Endothelial cell of umbilical vein (primary cell): ENCODE data around the gene SLC35G3. TPM values are rescaled to one million over a fixed set of nuclear protein-coding genes. Genes with fewer than 3 reads are reported as not detected.

Experiments
- BruUV-seq: library from RNA; stranded (reverse); fragments of 400-500 nt; replicated peaks from 2 replicates; lab custom pipeline; 2021; lab: Mats Ljungman, UMichigan
- CTCF ChIA-PET: fragments of 300-600, 350-600 bp; sonication (Branson Sonifier 250); formaldehyde crosslinking; loops from one replicate; lab custom pipeline; 2021; ENCODE audit warnings: antibody characterized with exemption, inconsistent platforms; lab: Charles Lee
- POLR2A ChIA-PET: fragments of 300-600, 350-600 bp; sonication (Branson Sonifier 250); formaldehyde crosslinking; loops from one replicate; lab custom pipeline; 2021; ENCODE audit warnings: antibody characterized with exemption, inconsistent platforms; lab: Charles Lee
- DNase-seq: peaks from one replicate; pipeline ENCODE4 v3.0.0-alpha.2; 2011; ENCODE audit warnings: low read depth, low spot score
- FAIRE-seq: peaks from 2 replicates; lab custom pipeline; 2011; peaks lifted over from hg19 to GRCh38; lab: Jason Lieb, UNC
- H2AFZ ChIP-seq: 2 replicates; pipeline ENCODE4 v1.6.0; 2012; ENCODE audit warnings: low read depth, low read length, control low read depth, inconsistent platforms
- H3K27ac ChIP-seq: 2 replicates; pipeline ENCODE4 v1.5.1; 2011; ENCODE audit warnings: low read depth, mild to moderate bottlenecking, control low read depth, low read length, moderate library complexity; ENCODE audit not compliant: insufficient read depth
- H3K27me3 ChIP-seq, 2 experiments: 2 replicates each; pipeline versions ENCODE4 v1.6.0 to v1.6.1; 2011; ENCODE audit warnings: low read length in 2 of 2, mixed read lengths in 1 of 2; ENCODE audit not compliant: control insufficient read depth in 2 of 2, insufficient read depth in 2 of 2
- H3K36me3 ChIP-seq, 2 experiments: 2 replicates in 1 of 2; 3 replicates in 1 of 2; pipeline ENCODE4 v1.5.1; 2011; ENCODE audit warnings: low read length in 2 of 2, mild to moderate bottlenecking in 1 of 2, moderate library complexity in 1 of 2; ENCODE audit not compliant: control insufficient read depth in 2 of 2, insufficient read depth in 2 of 2; ENCODE audit errors: extremely low read depth in 1 of 2
- H3K4me1 ChIP-seq: 3 replicates; pipeline ENCODE4 v1.5.1; 2011; ENCODE audit warnings: mild to moderate bottlenecking, low read length; ENCODE audit not compliant: control insufficient read depth, insufficient read depth; ENCODE audit errors: extremely low read depth
- H3K4me2 ChIP-seq: 2 replicates; pipeline ENCODE4 v1.6.1; 2011; ENCODE audit warnings: low read length, control low read depth, mixed read lengths; ENCODE audit not compliant: insufficient read depth
- H3K4me3 ChIP-seq, 3 experiments: fragments of 200-600 bp in 1 of 3; sonication (generic), shearing (Covaris generic) in 1 of 3; replicated peaks in 1 of 3; 2 replicates each; pipeline ENCODE4 v1.5.1; 2011 to 2016; ENCODE audit warnings: control low read depth in 3 of 3, low read length in 3 of 3, mild to moderate bottlenecking in 2 of 3, inconsistent platforms in 1 of 3, low read depth in 1 of 3, moderate library complexity in 1 of 3; ENCODE audit not compliant: insufficient read depth in 1 of 3
- H3K79me2 ChIP-seq: 2 replicates; pipeline ENCODE4 v1.6.0; 2012; ENCODE audit warnings: low read length, inconsistent platforms; ENCODE audit not compliant: control insufficient read depth, insufficient read depth
- H3K9ac ChIP-seq: replicated peaks from 2 replicates; pipeline ENCODE3; 2011; ENCODE audit warnings: low read length, control low read depth; ENCODE audit not compliant: insufficient read depth; ENCODE audit errors: extremely low read depth
- H3K9me1 ChIP-seq: replicated peaks from 3 replicates; pipeline ENCODE4 v1.6.0; 2011; ENCODE audit warnings: mild to moderate bottlenecking, low read length; ENCODE audit not compliant: control insufficient read depth, insufficient read depth; ENCODE audit errors: extremely low read depth
- H3K9me3 ChIP-seq: replicated peaks from 2 replicates; pipeline ENCODE4 v1.5.1; 2012; ENCODE audit warnings: low read length, inconsistent platforms; ENCODE audit not compliant: control insufficient read depth, insufficient read depth
- H4K20me1 ChIP-seq: replicated peaks from 2 replicates; pipeline ENCODE3; 2011; ENCODE audit warnings: mild to moderate bottlenecking, low read length; ENCODE audit not compliant: control insufficient read depth, insufficient read depth; ENCODE audit errors: extremely low read depth
- EZH2 ChIP-seq: IDR thresholded peaks from 2 replicates; pipeline ENCODE4 v1.6.1; 2012; ENCODE audit warnings: borderline replicate concordance, low read depth, mild to moderate bottlenecking, moderate library complexity, low read length, inconsistent platforms; ENCODE audit not compliant: severe bottlenecking
- FOS ChIP-seq: IDR thresholded peaks from 2 replicates; pipeline ENCODE4 v1.6.1; 2011; ENCODE audit warnings: mild to moderate bottlenecking, low read length, moderate library complexity, borderline replicate concordance; ENCODE audit not compliant: insufficient read depth
- GATA2 ChIP-seq: IDR thresholded peaks from 2 replicates; pipeline ENCODE4 v1.7.0; 2011; ENCODE audit warnings: low read depth, mild to moderate bottlenecking, moderate library complexity, mixed read lengths, low read length; ENCODE audit not compliant: insufficient read length, insufficient read depth
- JUN ChIP-seq: IDR thresholded peaks from 2 replicates; pipeline ENCODE4 v1.6.1; 2011; ENCODE audit warnings: borderline replicate concordance, low read depth; ENCODE audit not compliant: insufficient read length, insufficient read depth
- MYC ChIP-seq: IDR thresholded peaks from one replicate; pipeline ENCODE4 v1.6.1; 2011; ENCODE audit warnings: mild to moderate bottlenecking, low read depth, low read length
- POLR2A ChIP-seq: IDR thresholded peaks from 2 replicates; pipeline ENCODE4 v1.6.1; 2012; ENCODE audit warnings: low read depth, mild to moderate bottlenecking, control low read depth, low read length
- POLR2AphosphoS5 ChIP-seq: IDR thresholded peaks from 2 replicates; pipeline ENCODE4 v1.6.1; 2012; ENCODE audit warnings: low read depth, mild to moderate bottlenecking, control low read depth, low read length, moderate library complexity; ENCODE audit not compliant: insufficient read depth
- dilution Hi-C: fragments of 300-500 bp; cut with MboI; formaldehyde crosslinking; loops from one replicate; pipeline ENCODE4 v1.15.0; 2019; ENCODE audit warnings: low sequenced_read_pairs; ENCODE audit not compliant: extremely low pct_ligation_motif_present
- intact Hi-C: fragments of 100-400 bp; cut with micrococcal nuclease; formaldehyde crosslinking; loops from one replicate; pipeline ENCODE4 v1.10.0; 2022
- polyA plus RNA-seq, 4 experiments: library from polyadenylated mRNA; depleted of rRNA in 3 of 4; stranded (reverse) in 3 of 4; unstranded in 1 of 4; fragments of >200 nt; gene quantifications; 2 replicates each; pipeline versions ENCODE4 v1.2.1 to v1.2.3, GENCODE V29; 2011 to 2012; ENCODE audit warnings: missing spikeins in 1 of 4
- total RNA-seq: library from RNA; stranded (reverse); gene quantifications from 2 replicates; pipeline ENCODE4 v1.2.3, GENCODE V29; 2021
- TF ChIP-seq, protein P1 (sequence below), 2 donors: IDR thresholded peaks; 1 replicate in 1 of 2; 2 replicates in 1 of 2; pipeline ENCODE4 v1.5.1; 2011; ENCODE audit warnings: low read length in 2 of 2, mild to moderate bottlenecking in 2 of 2, moderate library complexity in 2 of 2, control low read depth in 1 of 2, inconsistent platforms in 1 of 2, low read depth in 1 of 2; ENCODE audit not compliant: insufficient read depth in 1 of 2; ENCODE audit errors: extremely low read depth in 1 of 2
- TF ChIP-seq, protein P2 (sequence below): IDR thresholded peaks from 2 replicates; pipeline ENCODE4 v1.6.1; 2011; ENCODE audit not compliant: insufficient read depth, insufficient read length

The SLC35G3 gene
- total and polyA plus RNA-seq, 2 donors (not counting 3 experiments of a cell fraction or from before 2014, with no cell fraction given): not detected

DNA sequence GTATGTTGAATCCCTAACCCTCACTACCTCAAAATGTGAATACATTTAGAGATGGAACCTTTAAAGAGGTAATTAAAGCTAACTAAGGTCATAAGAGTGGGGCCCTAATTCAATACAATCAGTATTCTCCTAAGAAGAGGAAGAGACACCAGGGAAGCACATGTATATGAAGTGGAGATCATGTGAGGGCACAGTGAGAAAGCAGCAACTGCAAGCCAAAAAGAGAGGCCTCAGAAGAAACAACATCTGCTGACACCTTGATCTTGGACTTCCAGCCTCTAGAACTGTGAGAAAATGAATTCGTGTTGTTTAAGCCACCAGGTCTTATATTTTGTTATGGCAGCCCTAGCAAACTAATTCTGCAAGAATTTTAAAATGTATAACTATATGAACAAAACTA lies 35.4 kb upstream of the SLC35G3 start:
- no peaks in the 10 kb centered on the region for H3K79me2 ChIP-seq
- no peaks in the 10 kb centered on the region for H3K9me3 ChIP-seq
- no peaks in the 10 kb centered on the region for H4K20me1 ChIP-seq
- CTCF ChIA-PET: no interaction called here
- TF ChIP-seq JUN (no peak), FOS (no peak), POLR2AphosphoS5 (no peak), MYC (no peak), POLR2A (no peak), GATA2 (no peak), EZH2 (no peak)
- TF ChIP-seq, protein P1, sequence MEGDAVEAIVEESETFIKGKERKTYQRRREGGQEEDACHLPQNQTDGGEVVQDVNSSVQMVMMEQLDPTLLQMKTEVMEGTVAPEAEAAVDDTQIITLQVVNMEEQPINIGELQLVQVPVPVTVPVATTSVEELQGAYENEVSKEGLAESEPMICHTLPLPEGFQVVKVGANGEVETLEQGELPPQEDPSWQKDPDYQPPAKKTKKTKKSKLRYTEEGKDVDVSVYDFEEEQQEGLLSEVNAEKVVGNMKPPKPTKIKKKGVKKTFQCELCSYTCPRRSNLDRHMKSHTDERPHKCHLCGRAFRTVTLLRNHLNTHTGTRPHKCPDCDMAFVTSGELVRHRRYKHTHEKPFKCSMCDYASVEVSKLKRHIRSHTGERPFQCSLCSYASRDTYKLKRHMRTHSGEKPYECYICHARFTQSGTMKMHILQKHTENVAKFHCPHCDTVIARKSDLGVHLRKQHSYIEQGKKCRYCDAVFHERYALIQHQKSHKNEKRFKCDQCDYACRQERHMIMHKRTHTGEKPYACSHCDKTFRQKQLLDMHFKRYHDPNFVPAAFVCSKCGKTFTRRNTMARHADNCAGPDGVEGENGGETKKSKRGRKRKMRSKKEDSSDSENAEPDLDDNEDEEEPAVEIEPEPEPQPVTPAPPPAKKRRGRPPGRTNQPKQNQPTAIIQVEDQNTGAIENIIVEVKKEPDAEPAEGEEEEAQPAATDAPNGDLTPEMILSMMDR (IDR thresholded peaks at IDR 0.05; ENCODE audit: extremely low read depth in 1 of 2, insufficient read depth in 1 of 2, low read depth in 1 of 2, low read length in 2 of 2): no peak
- TF ChIP-seq, protein P2, sequence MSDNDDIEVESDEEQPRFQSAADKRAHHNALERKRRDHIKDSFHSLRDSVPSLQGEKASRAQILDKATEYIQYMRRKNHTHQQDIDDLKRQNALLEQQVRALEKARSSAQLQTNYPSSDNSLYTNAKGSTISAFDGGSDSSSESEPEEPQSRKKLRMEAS: no peak
- POLR2A ChIA-PET: no interaction called here
- no TSS peak for BruUV-seq
- H3K27ac ChIP-seq: no peak overlapping the region
- no peaks in the 10 kb centered on the region for H3K36me3 ChIP-seq
- H3K9me1 ChIP-seq: no peaks in the 10 kb centered on the region
- FAIRE-seq (no peak), DNase-seq (no peak)
- H3K4me2 ChIP-seq: no peak overlapping the region
- intact Hi-C loops: no loop called here
- dilution Hi-C loops: no loop called here
- H3K27me3 ChIP-seq: peaks cover 15% of the 10 kb centered on the region in 2 experiments
- H3K4me3 ChIP-seq: no peak overlapping the region
- no peak overlapping the region for H3K9ac ChIP-seq
- H3K4me1 ChIP-seq: no peaks in the 10 kb centered on the region
- H2AFZ ChIP-seq: no peak overlapping the region
